Esophagus squamous epithelium (tissue), 4 donors: ENCODE measurements around the gene DBI.

Experiments used
- POLR2A ChIP-seq, 4 donors: fragments of 450-650 bp; IDR thresholded peaks; one replicate each; pipeline ENCODE4 v1.6.1; 2017; ENCODE audit warnings: antibody characterized with exemption in 4 of 4, mild to moderate bottlenecking in 4 of 4, moderate library complexity in 3 of 4
- TF ChIP-seq, protein P1 (sequence below), 6 experiments: fragments of 450-650 bp in 4 of 6; fragments of 200-600 bp in 2 of 6; sonication (generic) in 2 of 6; IDR thresholded peaks; one replicate each; pipeline ENCODE4 v1.5.1; 2016 to 2019; ENCODE audit warnings: antibody characterized with exemption in 6 of 6, mild to moderate bottlenecking in 4 of 6, moderate library complexity in 4 of 6

DNA sequence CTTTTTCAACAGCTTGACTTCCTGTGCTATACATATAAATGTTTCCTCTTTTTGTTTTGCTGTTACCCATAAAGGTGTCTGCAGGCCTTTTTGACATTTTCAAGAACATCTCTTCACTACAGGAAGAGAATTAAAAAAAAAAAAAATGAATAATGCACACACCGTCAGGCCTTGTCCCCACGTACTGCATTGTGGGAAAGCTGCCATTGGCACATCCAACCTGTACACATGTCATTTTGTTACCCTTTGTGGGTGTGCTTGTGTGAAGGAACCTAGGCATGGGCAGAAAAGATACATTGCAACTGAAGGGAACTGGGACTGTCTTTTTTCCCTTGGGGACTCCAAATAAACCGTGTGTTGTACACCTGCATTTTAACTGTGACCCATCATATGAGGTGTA is 48.1 kb downstream of the DBI start:
- TF ChIP-seq, protein P1, sequence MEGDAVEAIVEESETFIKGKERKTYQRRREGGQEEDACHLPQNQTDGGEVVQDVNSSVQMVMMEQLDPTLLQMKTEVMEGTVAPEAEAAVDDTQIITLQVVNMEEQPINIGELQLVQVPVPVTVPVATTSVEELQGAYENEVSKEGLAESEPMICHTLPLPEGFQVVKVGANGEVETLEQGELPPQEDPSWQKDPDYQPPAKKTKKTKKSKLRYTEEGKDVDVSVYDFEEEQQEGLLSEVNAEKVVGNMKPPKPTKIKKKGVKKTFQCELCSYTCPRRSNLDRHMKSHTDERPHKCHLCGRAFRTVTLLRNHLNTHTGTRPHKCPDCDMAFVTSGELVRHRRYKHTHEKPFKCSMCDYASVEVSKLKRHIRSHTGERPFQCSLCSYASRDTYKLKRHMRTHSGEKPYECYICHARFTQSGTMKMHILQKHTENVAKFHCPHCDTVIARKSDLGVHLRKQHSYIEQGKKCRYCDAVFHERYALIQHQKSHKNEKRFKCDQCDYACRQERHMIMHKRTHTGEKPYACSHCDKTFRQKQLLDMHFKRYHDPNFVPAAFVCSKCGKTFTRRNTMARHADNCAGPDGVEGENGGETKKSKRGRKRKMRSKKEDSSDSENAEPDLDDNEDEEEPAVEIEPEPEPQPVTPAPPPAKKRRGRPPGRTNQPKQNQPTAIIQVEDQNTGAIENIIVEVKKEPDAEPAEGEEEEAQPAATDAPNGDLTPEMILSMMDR (IDR thresholded peaks at IDR 0.05): no peak
- TF ChIP-seq POLR2A (IDR thresholded peaks at IDR 0.05): no peak
